IPS DF 4.7 (cell line): Measurements from ENCODE around the gene OR10G8.
"Not testable (repeated sequence)": the region's sequence is repeated elsewhere in the genome, so short reads cannot be mapped to it uniquely, and the experiment has no call there.

Source experiments
- DNase-seq: peaks from one replicate; pipeline ENCODE4 v3.0.0-alpha.2; 2013; ENCODE audit warnings: low spot score; ENCODE audit errors: extremely low read depth

The OR10G8 gene

GRCh38 chr11:124026498-124026897 lies at the start of gene OR10G8:
Gene OR10G8 (plus strand): TSS chr11:124026798. CDS start chr11:124029623, 2,825 bp downstream.
- no peak for DNase-seq

- no peak for DNase-seq
These were observed 48.8 kb upstream of the OR10G8 start, which contains the start of gene OR10S1 for GRCh38 chr11:123977731-123978347. Gene OR10S1 (minus strand): TSS chr11:123977781. CDS start chr11:123977664, 117 bp downstream.

- no peak for DNase-seq
These were observed 47.3 kb upstream of the OR10G8 start for GRCh38 chr11:123979311-123979710.

- DNase-seq, result no peak
These were observed 31.5 kb upstream of the OR10G8 start, which contains the start of gene OR10G6 for GRCh38 chr11:123995119-123995518. Gene OR10G6 (minus strand): TSS chr11:123995161. CDS start chr11:123995161, 0 bp downstream.

- no peak for DNase-seq
These were observed 13.9 kb upstream of the OR10G8 start, which contains the start of gene OR10G4 for GRCh38 chr11:124012697-124013096. Gene OR10G4 (plus strand): TSS chr11:124012997. CDS start chr11:124015575, 2,578 bp downstream.

- DNase-seq, result not testable (repeated sequence)
These were observed 10.8 kb upstream of the OR10G8 start for GRCh38 chr11:124015837-124016236.

GRCh38 chr11:124036666-124037065 lies 10.1 kb downstream of the OR10G8 start:
- no peak for DNase-seq

- DNase-seq, result no peak
These were observed 13.0 kb downstream of the OR10G8 start for GRCh38 chr11:124039557-124039956.

- no peak for DNase-seq
These were observed 14.7 kb downstream of the OR10G8 start, which contains the start of gene OR10G7 for GRCh38 chr11:124041254-124041653. Gene OR10G7 (minus strand): TSS chr11:124041325. CDS start chr11:124039001, 2,324 bp downstream.

- no peak for DNase-seq
These were observed 16.8 kb downstream of the OR10G8 start for GRCh38 chr11:124043420-124043819.

- no peak for DNase-seq
These were observed 24.1 kb downstream of the OR10G8 start for GRCh38 chr11:124050748-124051147.

GRCh38 chr11:124052966-124053365 lies 26.4 kb downstream of the OR10G8 start:
- DNase-seq, result no peak

GRCh38 chr11:124068601-124069110 lies 42.1 kb downstream of the OR10G8 start:
- no peak for DNase-seq

- DNase-seq, result no peak
These were observed 43.1 kb downstream of the OR10G8 start for GRCh38 chr11:124069429-124070401.

- DNase-seq, result no peak
These were observed 44.5 kb downstream of the OR10G8 start for GRCh38 chr11:124070915-124071622.

- DNase-seq, result no peak
These were observed 45.0 kb downstream of the OR10G8 start for GRCh38 chr11:124071623-124071948.

- no peak for DNase-seq
These were observed 45.5 kb downstream of the OR10G8 start for GRCh38 chr11:124072147-124072546.

- DNase-seq, result no peak
These were observed 48.0 kb downstream of the OR10G8 start for GRCh38 chr11:124074554-124074953.

- no peak for DNase-seq
These were observed 48.9 kb downstream of the OR10G8 start for GRCh38 chr11:124075492-124075840.

- no peak for DNase-seq
These were observed 49.4 kb downstream of the OR10G8 start for GRCh38 chr11:124075841-124076651.
